ENCODE measurements around the gene NDRG3.

DNA sequence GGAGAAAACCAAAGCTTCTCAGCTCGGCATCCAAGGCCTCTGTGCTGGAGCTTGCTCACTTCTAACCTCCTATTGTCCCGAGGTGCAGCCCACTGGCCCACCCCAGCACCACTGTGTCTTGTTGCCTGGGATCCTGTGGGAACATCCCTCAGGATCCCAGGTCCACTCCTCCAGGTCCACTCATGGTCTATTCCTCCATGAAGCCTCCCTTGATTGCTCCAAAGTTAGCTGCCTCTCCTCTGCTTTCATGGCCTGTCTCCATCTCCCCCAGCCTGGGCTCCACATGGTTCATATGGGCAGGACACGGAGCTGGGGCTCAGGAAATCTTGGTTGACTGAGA, 113.8 kb downstream of the NDRG3 start:
- TF ChIP-seq, protein P1, sequence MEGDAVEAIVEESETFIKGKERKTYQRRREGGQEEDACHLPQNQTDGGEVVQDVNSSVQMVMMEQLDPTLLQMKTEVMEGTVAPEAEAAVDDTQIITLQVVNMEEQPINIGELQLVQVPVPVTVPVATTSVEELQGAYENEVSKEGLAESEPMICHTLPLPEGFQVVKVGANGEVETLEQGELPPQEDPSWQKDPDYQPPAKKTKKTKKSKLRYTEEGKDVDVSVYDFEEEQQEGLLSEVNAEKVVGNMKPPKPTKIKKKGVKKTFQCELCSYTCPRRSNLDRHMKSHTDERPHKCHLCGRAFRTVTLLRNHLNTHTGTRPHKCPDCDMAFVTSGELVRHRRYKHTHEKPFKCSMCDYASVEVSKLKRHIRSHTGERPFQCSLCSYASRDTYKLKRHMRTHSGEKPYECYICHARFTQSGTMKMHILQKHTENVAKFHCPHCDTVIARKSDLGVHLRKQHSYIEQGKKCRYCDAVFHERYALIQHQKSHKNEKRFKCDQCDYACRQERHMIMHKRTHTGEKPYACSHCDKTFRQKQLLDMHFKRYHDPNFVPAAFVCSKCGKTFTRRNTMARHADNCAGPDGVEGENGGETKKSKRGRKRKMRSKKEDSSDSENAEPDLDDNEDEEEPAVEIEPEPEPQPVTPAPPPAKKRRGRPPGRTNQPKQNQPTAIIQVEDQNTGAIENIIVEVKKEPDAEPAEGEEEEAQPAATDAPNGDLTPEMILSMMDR (conservative IDR thresholded peaks at IDR 0.05; ENCODE audit: low read length) = no peak
- no peak for TF ChIP-seq EZH2phosphoT487 (IDR thresholded peaks at IDR 0.05; ENCODE audit: borderline replicate concordance, low read depth, low read length)
